GM21529 (cell line): Measurements from ENCODE around the gene DDX10.
"Not testable (repeated sequence)": the region's sequence is repeated elsewhere in the genome, so short reads cannot be mapped to it uniquely, and the experiment has no call there.

ENCODE experiments used
- ATAC-seq: cut with Tn5 transposase; IDR thresholded peaks from one replicate; pipeline ENCODE4 v1.9.1; 2021; ENCODE audit not compliant: unreplicated experiment

The DDX10 gene

GRCh38 chr11:108654100-108654499, 10.8 kb upstream of the DDX10 start:
- ATAC-seq, result not testable (repeated sequence)

- no peak for ATAC-seq
Observed at GRCh38 chr11:108654994-108655631, 9.8 kb upstream of the DDX10 start.

- peak; percentile 30 for ATAC-seq
Observed at GRCh38 chr11:108662700-108663099, 2.2 kb upstream of the DDX10 start.

GRCh38 chr11:108663154-108663877, 1.6 kb upstream of the DDX10 start:
- peak; percentile 32 for ATAC-seq

- ATAC-seq, result no peak
Observed at GRCh38 chr11:108666373-108666772, 1.5 kb downstream of the DDX10 start.

GRCh38 chr11:108669286-108669685, 4.4 kb downstream of the DDX10 start:
- no peak for ATAC-seq

- no peak for ATAC-seq
Observed at GRCh38 chr11:108669711-108670110, 4.8 kb downstream of the DDX10 start.

GRCh38 chr11:108670451-108670850, 5.6 kb downstream of the DDX10 start:
- ATAC-seq, result no peak

- ATAC-seq, result no peak
Observed at GRCh38 chr11:108672113-108672512, 7.2 kb downstream of the DDX10 start.

GRCh38 chr11:108672786-108673185, 7.9 kb downstream of the DDX10 start:
- no peak for ATAC-seq

- ATAC-seq, result no peak
Observed at GRCh38 chr11:108679045-108679444, 14.2 kb downstream of the DDX10 start.

GRCh38 chr11:108680271-108680670, 15.4 kb downstream of the DDX10 start:
- ATAC-seq, result no peak

- no peak for ATAC-seq
Observed at GRCh38 chr11:108685419-108686130, 20.7 kb downstream of the DDX10 start.

GRCh38 chr11:108693852-108694251, 29.0 kb downstream of the DDX10 start:
- ATAC-seq, result no peak

GRCh38 chr11:108694846-108695245, 30.0 kb downstream of the DDX10 start:
- ATAC-seq, result no peak

- peak; percentile 88 for ATAC-seq
Observed at GRCh38 chr11:108697872-108698473, 33.1 kb downstream of the DDX10 start.

GRCh38 chr11:108698844-108699642, 34.2 kb downstream of the DDX10 start:
- peak; percentile 67 for ATAC-seq

- ATAC-seq, result no peak
Observed at GRCh38 chr11:108703916-108704315, 39.0 kb downstream of the DDX10 start.

- no peak for ATAC-seq
Observed at GRCh38 chr11:108705061-108705460, 40.2 kb downstream of the DDX10 start.

- ATAC-seq, result no peak
Observed at GRCh38 chr11:108708173-108708572, 43.3 kb downstream of the DDX10 start.

- no peak for ATAC-seq
Observed at GRCh38 chr11:108709741-108710140, 44.9 kb downstream of the DDX10 start.
